ENCODE results near the gene PROK1.

PROK1 gene

GRCh38 chr1:110489973-110490542 is 39.1 kb downstream of the PROK1 start:
- Histone ChIP-seq H3K27me3 (replicated peaks in 2 of 5; ENCODE audit: control insufficient read depth in 4 of 5, insufficient read depth in 5 of 5, low read length in 4 of 5) (peaks cover 0 to under 1% (median 0%) of the 10 kb centered on the region in 5 experiments), H3K4me1 (ENCODE audit: control extremely low read depth in 1 of 4, control insufficient read depth in 4 of 4, insufficient read depth in 4 of 4, low read length in 3 of 4) (peaks cover 0 to 35% (median 22%) of the 10 kb centered on the region in 4 experiments), H3K4me3 (ENCODE audit: control insufficient read depth in 1 of 7, extremely low read depth in 1 of 7, insufficient read depth in 4 of 7, low read depth in 2 of 7, low read length in 6 of 7) (no peak overlapping the region), H3K36me3 (ENCODE audit: control insufficient read depth in 4 of 4, insufficient read depth in 4 of 4, low read length in 3 of 4) (no peaks in the 10 kb centered on the region), H3K27ac (ENCODE audit: insufficient read depth in 1 of 2, low read depth in 1 of 2, low read length in 2 of 2, poor library complexity in 1 of 2, severe bottlenecking in 2 of 2) (no peak overlapping the region), H3K9me3 (ENCODE audit: control extremely low read depth in 1 of 5, control insufficient read depth in 4 of 5, insufficient read depth in 2 of 5, low read depth in 1 of 5, low read length in 4 of 5) (no peaks in the 10 kb centered on the region)
- DNase-seq: no peak
- CTCF ChIA-PET: interaction anchor here (1.0 kb wide), 2 partner anchors 8 to 13 kb away, joined by 3 to 4 read pairs; no protein-coding TSS in a partner anchor
- WGBS (ENCODE audit: insufficient coverage): 81% methylated on average over 12 of the region's 14 CpGs
- POLR2A ChIA-PET: no interaction called here

- Histone ChIP-seq H3K36me3 (ENCODE audit: control insufficient read depth in 4 of 4, insufficient read depth in 4 of 4, low read length in 3 of 4) (no peaks in the 10 kb centered on the region), H3K9me3 (ENCODE audit: control extremely low read depth in 1 of 5, control insufficient read depth in 4 of 5, insufficient read depth in 2 of 5, low read depth in 1 of 5, low read length in 4 of 5) (no peaks in the 10 kb centered on the region), H3K4me3 (ENCODE audit: control insufficient read depth in 1 of 7, extremely low read depth in 1 of 7, insufficient read depth in 4 of 7, low read depth in 2 of 7, low read length in 6 of 7) (no peak overlapping the region), H3K4me1 (ENCODE audit: control extremely low read depth in 1 of 4, control insufficient read depth in 4 of 4, insufficient read depth in 4 of 4, low read length in 3 of 4) (peaks cover 3 to 38% (median 29%) of the 10 kb centered on the region in 4 experiments), H3K27me3 (replicated peaks in 2 of 5; ENCODE audit: control insufficient read depth in 4 of 5, insufficient read depth in 5 of 5, low read length in 4 of 5) (no peaks in the 10 kb centered on the region), H3K27ac (ENCODE audit: insufficient read depth in 1 of 2, low read depth in 1 of 2, low read length in 2 of 2, poor library complexity in 1 of 2, severe bottlenecking in 2 of 2) (no peak overlapping the region)
- WGBS (ENCODE audit: insufficient coverage): 99% methylated on average over 7 of the region's 11 CpGs
- POLR2A ChIA-PET: no interaction called here
- CTCF ChIA-PET: interaction anchor here (0.8 to 1.6 kb wide), 3 partner anchors 23 to 79 kb away, joined by 3 to 8 read pairs (median 4); no protein-coding TSS in a partner anchor
- peak in 2 of 3 donors; percentile 53 to 58 for DNase-seq
Observed at GRCh38 chr1:110490791-110491451, 40.0 kb downstream of the PROK1 start.

- Histone ChIP-seq H3K4me1 (ENCODE audit: control extremely low read depth in 1 of 4, control insufficient read depth in 4 of 4, insufficient read depth in 4 of 4, low read length in 3 of 4) (peaks cover 3 to 38% (median 29%) of the 10 kb centered on the region in 4 experiments), H3K36me3 (ENCODE audit: control insufficient read depth in 4 of 4, insufficient read depth in 4 of 4, low read length in 3 of 4) (no peaks in the 10 kb centered on the region), H3K4me3 (ENCODE audit: control insufficient read depth in 1 of 7, extremely low read depth in 1 of 7, insufficient read depth in 4 of 7, low read depth in 2 of 7, low read length in 6 of 7) (no peak overlapping the region), H3K27me3 (replicated peaks in 2 of 5; ENCODE audit: control insufficient read depth in 4 of 5, insufficient read depth in 5 of 5, low read length in 4 of 5) (no peaks in the 10 kb centered on the region), H3K9me3 (ENCODE audit: control extremely low read depth in 1 of 5, control insufficient read depth in 4 of 5, insufficient read depth in 2 of 5, low read depth in 1 of 5, low read length in 4 of 5) (no peaks in the 10 kb centered on the region), H3K27ac (ENCODE audit: insufficient read depth in 1 of 2, low read depth in 1 of 2, low read length in 2 of 2, poor library complexity in 1 of 2, severe bottlenecking in 2 of 2) (no peak overlapping the region)
- 91% methylated on average over 7 of the region's 7 CpGs for WGBS (ENCODE audit: insufficient coverage)
- ChIA-PET POLR2A (no interaction called here), CTCF (interaction anchor here (0.7 to 1.6 kb wide), 4 partner anchors 9 to 81 kb away, joined by 3 to 8 read pairs (median 3); no protein-coding TSS in a partner anchor)
- DNase-seq: no peak
Observed at GRCh38 chr1:110492573-110492972, 41.6 kb downstream of the PROK1 start.

GRCh38 chr1:110493059-110493699 is 42.2 kb downstream of the PROK1 start:
- 89% methylated on average over 5 of the region's 5 CpGs for WGBS (ENCODE audit: insufficient coverage)
- peaks cover 3 to 38% (median 29%) of the 10 kb centered on the region in 4 experiments for H3K4me1 ChIP-seq (ENCODE audit: control extremely low read depth in 1 of 4, control insufficient read depth in 4 of 4, insufficient read depth in 4 of 4, low read length in 3 of 4)
- ChIA-PET CTCF (interaction anchor here (1.6 to 7.7 kb wide), 2 partner anchors 26 to 37 kb away, joined by 3 to 96 read pairs; no protein-coding TSS in a partner anchor), POLR2A (interaction anchor here (0.6 kb wide), 1 partner anchor 9 kb away, joined by 3 read pairs; no protein-coding TSS in a partner anchor)
- no peaks in the 10 kb centered on the region for H3K27me3 ChIP-seq (replicated peaks in 2 of 5; ENCODE audit: control insufficient read depth in 4 of 5, insufficient read depth in 5 of 5, low read length in 4 of 5)
- no peak for DNase-seq
- no peaks in the 10 kb centered on the region for H3K36me3 ChIP-seq (ENCODE audit: control insufficient read depth in 4 of 4, insufficient read depth in 4 of 4, low read length in 3 of 4)
- H3K4me3 ChIP-seq (ENCODE audit: control insufficient read depth in 1 of 7, extremely low read depth in 1 of 7, insufficient read depth in 4 of 7, low read depth in 2 of 7, low read length in 6 of 7): no peak overlapping the region
- no peak overlapping the region for H3K27ac ChIP-seq (ENCODE audit: insufficient read depth in 1 of 2, low read depth in 1 of 2, low read length in 2 of 2, poor library complexity in 1 of 2, severe bottlenecking in 2 of 2)
- H3K9me3 ChIP-seq (ENCODE audit: control extremely low read depth in 1 of 5, control insufficient read depth in 4 of 5, insufficient read depth in 2 of 5, low read depth in 1 of 5, low read length in 4 of 5): no peaks in the 10 kb centered on the region

- H3K27me3 ChIP-seq (replicated peaks in 2 of 5; ENCODE audit: control insufficient read depth in 4 of 5, insufficient read depth in 5 of 5, low read length in 4 of 5): no peaks in the 10 kb centered on the region
- ChIA-PET CTCF (interaction anchor here (1.3 to 7.7 kb wide), 5 partner anchors 27 to 297 kb away, joined by 3 to 107 read pairs (median 55); partner anchors contain the start of gene LAMTOR5), POLR2A (interaction anchor here (0.6 kb wide), 1 partner anchor 9 kb away, joined by 3 read pairs; no protein-coding TSS in a partner anchor)
- H3K4me3 ChIP-seq (ENCODE audit: control insufficient read depth in 1 of 7, extremely low read depth in 1 of 7, insufficient read depth in 4 of 7, low read depth in 2 of 7, low read length in 6 of 7): no peak overlapping the region
- H3K9me3 ChIP-seq (ENCODE audit: control extremely low read depth in 1 of 5, control insufficient read depth in 4 of 5, insufficient read depth in 2 of 5, low read depth in 1 of 5, low read length in 4 of 5): no peaks in the 10 kb centered on the region
- no peaks in the 10 kb centered on the region for H3K36me3 ChIP-seq (ENCODE audit: control insufficient read depth in 4 of 4, insufficient read depth in 4 of 4, low read length in 3 of 4)
- 79% methylated on average over 5 of the region's 5 CpGs for WGBS (ENCODE audit: insufficient coverage)
- DNase-seq: no peak
- H3K27ac ChIP-seq (ENCODE audit: insufficient read depth in 1 of 2, low read depth in 1 of 2, low read length in 2 of 2, poor library complexity in 1 of 2, severe bottlenecking in 2 of 2): no peak overlapping the region
- H3K4me1 ChIP-seq (ENCODE audit: control extremely low read depth in 1 of 4, control insufficient read depth in 4 of 4, insufficient read depth in 4 of 4, low read length in 3 of 4): peaks cover 3 to 37% (median 29%) of the 10 kb centered on the region in 4 experiments
Observed at GRCh38 chr1:110494036-110494435, 43.1 kb downstream of the PROK1 start.

DNA sequence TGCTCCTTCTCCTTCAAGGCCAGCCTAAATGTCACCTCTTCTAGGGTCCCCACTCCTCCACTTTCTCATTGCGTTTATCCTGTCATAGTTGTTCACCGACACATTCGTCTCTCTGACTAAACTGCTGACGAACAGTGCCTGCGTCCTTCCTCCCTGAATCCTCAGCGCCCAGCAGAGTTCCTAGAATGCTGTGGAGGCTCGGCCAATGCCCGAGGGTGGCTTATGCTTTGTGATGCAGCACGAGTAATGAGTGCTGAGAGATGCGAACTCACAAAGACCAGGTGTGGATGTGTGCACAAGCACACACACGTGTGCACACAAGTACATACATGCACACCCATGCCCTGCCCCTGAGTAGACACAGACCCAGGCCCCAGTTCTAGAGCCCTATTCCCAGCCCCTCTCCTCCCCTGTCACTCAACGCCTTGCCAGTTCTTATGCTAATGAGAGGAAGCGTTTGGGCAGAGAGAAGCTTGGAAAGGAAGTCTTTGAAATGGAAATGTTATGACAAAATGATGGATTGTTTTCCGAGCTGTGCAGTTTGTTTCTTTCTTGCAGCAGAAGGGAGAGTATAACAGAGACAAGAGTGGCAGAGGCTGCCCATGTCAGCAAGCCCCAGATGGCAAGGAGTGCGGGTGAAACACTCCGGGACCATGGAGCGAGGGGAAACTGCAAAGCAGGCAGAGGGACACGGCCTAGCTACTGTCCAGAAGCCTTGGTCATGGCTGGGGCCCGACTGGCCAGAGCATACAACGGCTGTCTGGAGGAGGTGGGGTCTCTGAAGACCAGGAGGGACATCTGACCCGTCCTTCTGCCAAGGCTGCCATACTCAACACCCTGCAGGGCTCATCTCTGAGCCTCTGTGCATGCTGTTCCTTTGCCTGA is 43.8 kb downstream of the PROK1 start:
- POLR2A ChIA-PET: no interaction called here
- 17% methylated on average over 15 of the region's 21 CpGs for WGBS (ENCODE audit: insufficient coverage)

More for the DNA sequence above, 43.8 kb downstream of the PROK1 start:
- peak; percentile 18 to 70 (median 63) for DNase-seq
- Histone ChIP-seq H3K27me3 (replicated peaks in 2 of 5; ENCODE audit: control insufficient read depth in 4 of 5, insufficient read depth in 5 of 5, low read length in 4 of 5) (no peaks in the 10 kb centered on the region), H3K36me3 (ENCODE audit: control insufficient read depth in 4 of 4, insufficient read depth in 4 of 4, low read length in 3 of 4) (no peaks in the 10 kb centered on the region), H3K27ac (ENCODE audit: insufficient read depth in 1 of 2, low read depth in 1 of 2, low read length in 2 of 2, poor library complexity in 1 of 2, severe bottlenecking in 2 of 2) (no peak overlapping the region), H3K9me3 (ENCODE audit: control extremely low read depth in 1 of 5, control insufficient read depth in 4 of 5, insufficient read depth in 2 of 5, low read depth in 1 of 5, low read length in 4 of 5) (no peaks in the 10 kb centered on the region), H3K4me3 (ENCODE audit: control insufficient read depth in 1 of 7, extremely low read depth in 1 of 7, insufficient read depth in 4 of 7, low read depth in 2 of 7, low read length in 6 of 7) (peak overlapping the region in 4 of 7 experiments; percentile 5 to 50 (median 22)), H3K4me1 (ENCODE audit: control extremely low read depth in 1 of 4, control insufficient read depth in 4 of 4, insufficient read depth in 4 of 4, low read length in 3 of 4) (peaks cover 3 to 31% (median 28%) of the 10 kb centered on the region in 4 experiments)
- CTCF ChIA-PET: interaction anchor here (1.0 to 7.7 kb wide), 27 partner anchors 10 to 444 kb away, joined by 3 to 107 read pairs (median 8); partner anchors contain the start of genes KCNA10, KCNC4 and LAMTOR5
